SK-N-SH (cell line): Measurements from ENCODE around the gene PATL2.

Source experiments
- EP300 ChIP-seq, 2 experiments: IDR thresholded peaks; 2 replicates each; pipeline versions ENCODE4 v1.4.0 to v1.6.1; 2012; ENCODE audit warnings: borderline replicate concordance in 1 of 2, low read depth in 1 of 2, low read length in 1 of 2
- FOSL2 ChIP-seq: IDR thresholded peaks from 2 replicates; pipeline ENCODE4 v1.4.0; 2012; ENCODE audit warnings: low read depth, mild to moderate bottlenecking, moderate library complexity, borderline replicate concordance
- NFIC ChIP-seq: IDR thresholded peaks from 2 replicates; pipeline ENCODE4 v1.4.0; 2012; ENCODE audit warnings: borderline replicate concordance
- POLR2AphosphoS5 ChIP-seq: IDR thresholded peaks from 2 replicates; pipeline ENCODE4 v1.6.1; 2012; ENCODE audit warnings: low read depth, low read length
- SMC3 ChIP-seq: IDR thresholded peaks from 2 replicates; pipeline ENCODE4 v1.6.1; 2012; ENCODE audit warnings: low read depth, low read length, improper control_type of control experiment
- TCF12 ChIP-seq: IDR thresholded peaks from 2 replicates; pipeline ENCODE4 v1.4.0; 2012
- TF ChIP-seq, protein P1 (sequence below): fragments of 200-600 bp; sonication (generic); IDR thresholded peaks from 2 replicates; pipeline ENCODE4 v1.6.1; 2017; ENCODE audit warnings: antibody characterized with exemption, mild to moderate bottlenecking, moderate library complexity
- TF ChIP-seq, protein P2 (sequence below): IDR thresholded peaks from 2 replicates; pipeline ENCODE4 v1.6.1; 2012; ENCODE audit warnings: mild to moderate bottlenecking, low read depth, low read length, moderate library complexity
- TF ChIP-seq, protein P3 (sequence below): IDR thresholded peaks from 2 replicates; pipeline ENCODE4 v1.4.0; 2012; ENCODE audit warnings: low read depth
- TF ChIP-seq, protein P4 (sequence below): IDR thresholded peaks from 2 replicates; pipeline ENCODE4 v1.4.0; 2012; ENCODE audit warnings: low read depth, borderline replicate concordance

DNA sequence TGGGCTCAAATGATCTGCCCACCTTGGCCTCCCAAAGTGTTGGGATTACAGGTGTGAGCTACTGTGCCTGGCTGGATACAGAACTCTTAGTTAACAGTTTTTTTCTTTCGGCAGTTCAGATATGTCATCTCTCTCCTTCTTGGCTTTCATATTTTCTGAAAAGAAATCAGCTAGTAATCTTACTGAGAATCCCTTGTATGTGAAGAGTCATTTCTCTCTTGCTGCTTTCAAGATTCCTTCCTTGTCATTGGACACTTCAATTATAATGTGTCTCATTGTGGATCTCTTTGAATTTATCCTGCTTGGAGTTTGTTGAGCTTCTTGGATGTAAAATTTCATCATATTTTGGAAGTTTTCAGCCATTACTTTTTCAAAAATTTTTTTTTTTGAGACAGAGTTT is 42.2 kb upstream of the PATL2 start:
- TF ChIP-seq, protein P1, sequence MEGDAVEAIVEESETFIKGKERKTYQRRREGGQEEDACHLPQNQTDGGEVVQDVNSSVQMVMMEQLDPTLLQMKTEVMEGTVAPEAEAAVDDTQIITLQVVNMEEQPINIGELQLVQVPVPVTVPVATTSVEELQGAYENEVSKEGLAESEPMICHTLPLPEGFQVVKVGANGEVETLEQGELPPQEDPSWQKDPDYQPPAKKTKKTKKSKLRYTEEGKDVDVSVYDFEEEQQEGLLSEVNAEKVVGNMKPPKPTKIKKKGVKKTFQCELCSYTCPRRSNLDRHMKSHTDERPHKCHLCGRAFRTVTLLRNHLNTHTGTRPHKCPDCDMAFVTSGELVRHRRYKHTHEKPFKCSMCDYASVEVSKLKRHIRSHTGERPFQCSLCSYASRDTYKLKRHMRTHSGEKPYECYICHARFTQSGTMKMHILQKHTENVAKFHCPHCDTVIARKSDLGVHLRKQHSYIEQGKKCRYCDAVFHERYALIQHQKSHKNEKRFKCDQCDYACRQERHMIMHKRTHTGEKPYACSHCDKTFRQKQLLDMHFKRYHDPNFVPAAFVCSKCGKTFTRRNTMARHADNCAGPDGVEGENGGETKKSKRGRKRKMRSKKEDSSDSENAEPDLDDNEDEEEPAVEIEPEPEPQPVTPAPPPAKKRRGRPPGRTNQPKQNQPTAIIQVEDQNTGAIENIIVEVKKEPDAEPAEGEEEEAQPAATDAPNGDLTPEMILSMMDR = no peak
- TF ChIP-seq SMC3 (no peak), TCF12 (no peak), EP300 (IDR thresholded peaks at IDR 0.05; ENCODE audit: borderline replicate concordance in 1 of 2, low read depth in 1 of 2, low read length in 1 of 2) (no peak), NFIC (no peak), FOSL2 (no peak), POLR2AphosphoS5 (no peak)
- TF ChIP-seq, protein P2, sequence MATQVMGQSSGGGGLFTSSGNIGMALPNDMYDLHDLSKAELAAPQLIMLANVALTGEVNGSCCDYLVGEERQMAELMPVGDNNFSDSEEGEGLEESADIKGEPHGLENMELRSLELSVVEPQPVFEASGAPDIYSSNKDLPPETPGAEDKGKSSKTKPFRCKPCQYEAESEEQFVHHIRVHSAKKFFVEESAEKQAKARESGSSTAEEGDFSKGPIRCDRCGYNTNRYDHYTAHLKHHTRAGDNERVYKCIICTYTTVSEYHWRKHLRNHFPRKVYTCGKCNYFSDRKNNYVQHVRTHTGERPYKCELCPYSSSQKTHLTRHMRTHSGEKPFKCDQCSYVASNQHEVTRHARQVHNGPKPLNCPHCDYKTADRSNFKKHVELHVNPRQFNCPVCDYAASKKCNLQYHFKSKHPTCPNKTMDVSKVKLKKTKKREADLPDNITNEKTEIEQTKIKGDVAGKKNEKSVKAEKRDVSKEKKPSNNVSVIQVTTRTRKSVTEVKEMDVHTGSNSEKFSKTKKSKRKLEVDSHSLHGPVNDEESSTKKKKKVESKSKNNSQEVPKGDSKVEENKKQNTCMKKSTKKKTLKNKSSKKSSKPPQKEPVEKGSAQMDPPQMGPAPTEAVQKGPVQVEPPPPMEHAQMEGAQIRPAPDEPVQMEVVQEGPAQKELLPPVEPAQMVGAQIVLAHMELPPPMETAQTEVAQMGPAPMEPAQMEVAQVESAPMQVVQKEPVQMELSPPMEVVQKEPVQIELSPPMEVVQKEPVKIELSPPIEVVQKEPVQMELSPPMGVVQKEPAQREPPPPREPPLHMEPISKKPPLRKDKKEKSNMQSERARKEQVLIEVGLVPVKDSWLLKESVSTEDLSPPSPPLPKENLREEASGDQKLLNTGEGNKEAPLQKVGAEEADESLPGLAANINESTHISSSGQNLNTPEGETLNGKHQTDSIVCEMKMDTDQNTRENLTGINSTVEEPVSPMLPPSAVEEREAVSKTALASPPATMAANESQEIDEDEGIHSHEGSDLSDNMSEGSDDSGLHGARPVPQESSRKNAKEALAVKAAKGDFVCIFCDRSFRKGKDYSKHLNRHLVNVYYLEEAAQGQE = no peak
- TF ChIP-seq, protein P3, sequence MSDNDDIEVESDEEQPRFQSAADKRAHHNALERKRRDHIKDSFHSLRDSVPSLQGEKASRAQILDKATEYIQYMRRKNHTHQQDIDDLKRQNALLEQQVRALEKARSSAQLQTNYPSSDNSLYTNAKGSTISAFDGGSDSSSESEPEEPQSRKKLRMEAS = no peak
- TF ChIP-seq, protein P4, sequence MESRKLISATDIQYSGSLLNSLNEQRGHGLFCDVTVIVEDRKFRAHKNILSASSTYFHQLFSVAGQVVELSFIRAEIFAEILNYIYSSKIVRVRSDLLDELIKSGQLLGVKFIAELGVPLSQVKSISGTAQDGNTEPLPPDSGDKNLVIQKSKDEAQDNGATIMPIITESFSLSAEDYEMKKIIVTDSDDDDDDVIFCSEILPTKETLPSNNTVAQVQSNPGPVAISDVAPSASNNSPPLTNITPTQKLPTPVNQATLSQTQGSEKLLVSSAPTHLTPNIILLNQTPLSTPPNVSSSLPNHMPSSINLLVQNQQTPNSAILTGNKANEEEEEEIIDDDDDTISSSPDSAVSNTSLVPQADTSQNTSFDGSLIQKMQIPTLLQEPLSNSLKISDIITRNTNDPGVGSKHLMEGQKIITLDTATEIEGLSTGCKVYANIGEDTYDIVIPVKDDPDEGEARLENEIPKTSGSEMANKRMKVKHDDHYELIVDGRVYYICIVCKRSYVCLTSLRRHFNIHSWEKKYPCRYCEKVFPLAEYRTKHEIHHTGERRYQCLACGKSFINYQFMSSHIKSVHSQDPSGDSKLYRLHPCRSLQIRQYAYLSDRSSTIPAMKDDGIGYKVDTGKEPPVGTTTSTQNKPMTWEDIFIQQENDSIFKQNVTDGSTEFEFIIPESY = no peak
